GM21515 (cell line): ENCODE measurements around the gene CLCN6.

Experiments
- ATAC-seq: cut with Tn5 transposase; IDR thresholded peaks from one replicate; pipeline ENCODE4 v1.9.1; 2021; ENCODE audit not compliant: unreplicated experiment

Gene CLCN6

GRCh38 chr1:11779715-11780379 is 26.1 kb upstream of the CLCN6 start:
- no peak for ATAC-seq

- ATAC-seq: no peak
Measured at GRCh38 chr1:11780380-11781147, 25.4 kb upstream of the CLCN6 start.

DNA sequence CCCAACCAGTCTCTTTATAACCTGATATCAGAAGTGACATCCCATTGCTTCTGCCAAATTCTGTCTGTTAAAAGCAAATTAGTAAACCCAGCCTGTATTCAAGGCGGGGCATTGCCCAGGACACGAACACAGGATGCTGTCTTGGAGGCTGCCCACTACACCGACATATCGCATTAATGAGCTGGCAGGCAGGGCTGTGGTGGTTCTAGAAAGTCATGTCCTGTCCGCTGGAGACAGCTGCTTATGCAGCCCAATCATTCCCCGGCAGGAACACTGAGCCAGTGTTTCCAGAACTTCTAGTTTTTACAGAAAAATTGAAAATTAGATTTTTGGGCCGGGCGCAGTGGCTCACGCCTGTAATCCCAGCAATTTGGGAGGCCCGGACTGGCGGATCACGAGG is 24.7 kb upstream of the CLCN6 start:
- no peak for ATAC-seq

DNA sequence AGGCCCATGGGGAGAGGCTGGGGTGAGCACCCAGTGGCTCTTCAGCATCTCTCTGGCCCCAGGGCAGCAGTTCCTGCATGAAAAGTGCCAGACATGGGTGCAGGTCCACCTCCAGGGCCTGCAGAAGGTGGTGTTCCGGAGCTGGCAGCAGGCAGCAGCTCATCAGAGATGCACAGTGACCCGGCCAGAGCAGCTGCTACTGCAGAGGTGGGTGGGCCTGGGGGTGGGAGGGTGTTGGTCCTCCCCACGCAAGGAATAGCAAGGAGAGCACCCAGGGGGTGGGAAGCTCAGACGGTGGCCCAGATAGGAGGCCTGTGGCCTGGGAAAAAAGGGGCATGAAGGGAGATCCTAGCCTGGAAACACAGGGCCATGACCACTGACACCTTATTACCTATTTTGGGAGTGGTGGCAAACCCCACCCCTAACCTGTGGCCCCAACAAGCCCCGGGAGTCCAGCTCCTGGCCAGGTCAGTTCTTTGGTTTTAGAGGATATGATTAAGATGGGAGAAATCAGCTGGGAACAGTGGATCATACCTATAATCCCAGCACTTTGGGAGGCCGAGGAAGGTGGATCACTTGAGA is 23.8 kb upstream of the CLCN6 start:
- no peak for ATAC-seq

DNA sequence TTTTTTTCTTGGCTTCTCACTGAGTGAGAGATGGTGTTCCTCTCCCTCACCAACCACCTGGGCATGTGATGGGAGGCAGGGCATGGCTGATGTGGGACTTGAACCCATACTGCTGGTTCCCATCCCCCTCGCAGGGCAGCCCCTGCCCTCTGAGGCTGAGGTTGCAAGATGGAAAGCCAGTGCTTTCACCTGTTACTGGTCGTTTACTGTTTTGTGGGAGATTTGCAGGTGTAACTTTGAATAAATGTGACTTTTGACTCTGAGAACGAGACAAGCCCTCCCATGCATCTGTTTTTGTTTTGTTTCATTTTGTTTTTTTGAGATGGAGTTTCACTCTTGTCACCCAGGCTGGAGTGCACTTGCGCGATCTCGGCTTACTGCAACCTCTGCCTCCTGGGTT is 22.4 kb upstream of the CLCN6 start:
- no peak for ATAC-seq

GRCh38 chr1:11784256-11784992 is 21.6 kb upstream of the CLCN6 start:
- no peak for ATAC-seq

GRCh38 chr1:11784993-11785769 is 20.8 kb upstream of the CLCN6 start:
- ATAC-seq: no peak

- ATAC-seq: no peak
Measured at GRCh38 chr1:11786168-11786567, 19.8 kb upstream of the CLCN6 start.

DNA sequence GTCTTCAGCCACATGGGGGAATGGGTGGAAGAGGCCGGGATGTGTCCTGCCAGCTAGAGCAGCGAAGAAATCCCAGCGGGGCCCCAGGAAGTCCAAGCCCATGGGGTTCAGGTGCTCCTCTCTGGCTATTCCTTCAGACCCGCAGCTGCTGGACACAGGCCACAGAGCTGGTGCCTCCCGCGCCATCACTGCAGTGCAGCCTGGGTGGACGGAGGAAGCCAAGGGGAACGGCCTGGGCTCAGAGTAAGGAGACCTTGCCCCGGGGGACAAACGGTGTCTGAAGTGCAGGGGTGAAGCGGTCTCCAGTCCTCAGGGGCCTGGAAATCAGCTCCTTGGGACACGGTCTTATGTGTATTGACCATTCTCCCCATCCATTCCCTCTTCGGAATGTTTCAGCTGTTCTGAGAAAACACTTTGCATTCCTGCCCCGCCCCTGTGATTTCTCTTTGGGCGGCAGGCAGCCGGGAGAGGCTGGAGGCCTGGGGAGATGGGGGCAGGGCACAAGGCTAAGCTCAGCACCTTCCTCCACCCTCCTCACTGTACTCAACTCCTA is 18.7 kb upstream of the CLCN6 start:
- ATAC-seq: no peak

- ATAC-seq: no peak
Measured at GRCh38 chr1:11787804-11788436, 18.1 kb upstream of the CLCN6 start.

DNA sequence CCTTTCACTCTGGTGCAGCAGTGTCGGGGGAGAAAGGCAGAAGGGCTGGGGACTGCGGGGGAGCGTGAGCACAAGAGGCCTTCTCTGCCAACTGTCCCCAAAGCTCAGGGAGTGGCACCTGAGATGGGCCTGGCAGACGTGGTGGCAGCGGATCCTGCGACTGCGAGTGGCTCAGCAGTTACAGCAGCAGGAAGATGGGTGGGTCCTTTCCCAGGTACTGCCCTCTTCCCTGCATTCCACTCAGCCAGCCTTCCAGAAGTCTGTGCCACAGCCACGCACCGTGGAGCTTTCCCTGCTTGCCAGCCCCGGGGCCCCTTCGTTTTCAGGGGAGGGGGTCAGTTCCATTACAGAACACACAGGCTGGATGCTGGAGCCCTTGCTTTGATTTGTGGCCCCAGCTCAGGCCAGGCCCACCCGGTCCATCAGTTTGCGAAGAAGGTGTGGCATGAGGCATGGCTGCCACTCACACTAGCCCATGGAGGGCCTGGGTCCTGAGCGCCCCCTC is 17.4 kb upstream of the CLCN6 start:
- no peak for ATAC-seq

- ATAC-seq: no peak
Measured at GRCh38 chr1:11789126-11790067, 16.6 kb upstream of the CLCN6 start.

GRCh38 chr1:11790101-11790879 is 15.7 kb upstream of the CLCN6 start:
- no peak for ATAC-seq

GRCh38 chr1:11790880-11791715 is 14.9 kb upstream of the CLCN6 start:
- ATAC-seq: no peak

DNA sequence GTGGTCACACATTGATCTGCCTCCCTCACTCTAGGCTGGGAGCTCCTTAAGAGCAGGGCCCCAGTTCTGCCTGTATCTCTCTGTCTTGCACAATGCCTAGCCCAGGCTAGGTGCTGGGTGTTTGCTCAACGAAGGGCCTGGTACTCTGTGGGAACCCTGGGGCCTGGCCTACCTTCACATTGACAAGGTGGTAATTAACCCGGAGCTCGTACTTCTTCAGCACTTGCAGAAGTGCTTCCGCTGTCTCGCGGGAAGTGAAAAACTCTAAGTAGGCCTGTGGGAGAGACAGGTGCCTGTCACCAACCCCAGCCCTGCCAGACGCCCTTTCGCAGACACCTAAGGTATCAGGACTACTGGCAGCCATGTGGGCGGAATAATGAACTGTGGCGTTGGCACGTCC is 13.9 kb upstream of the CLCN6 start:
- ATAC-seq: no peak

DNA sequence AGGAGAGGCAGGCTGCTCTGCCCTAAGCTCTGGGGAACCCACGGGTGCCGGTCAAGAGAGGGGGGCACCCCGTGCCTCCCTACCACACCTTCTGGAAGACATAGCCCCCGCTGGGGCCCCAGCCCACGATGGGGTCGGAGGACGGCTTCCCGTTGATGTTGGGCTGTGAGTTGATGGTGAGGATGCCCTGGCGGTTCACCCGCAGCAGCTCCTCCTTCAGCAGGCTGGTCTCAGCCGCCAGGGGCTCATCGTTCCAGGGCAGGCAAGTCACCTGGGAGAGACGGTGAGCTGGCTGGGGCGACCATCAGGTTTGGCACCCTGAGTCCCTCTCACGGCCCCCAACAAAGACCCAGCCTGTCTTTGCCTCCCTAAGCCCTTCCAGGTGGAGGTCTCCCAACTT is 12.2 kb upstream of the CLCN6 start:
- ATAC-seq: no peak
